Measurements from ENCODE around the gene MEIS1.

Gene MEIS1

GRCh38 chr2:66512626-66513025 is 77.7 kb downstream of the MEIS1 start:
- no peak for DNase-seq

GRCh38 chr2:66515743-66516142 is 80.8 kb downstream of the MEIS1 start:
- DNase-seq, result no peak

- no peak for DNase-seq
These were observed 81.6 kb downstream of the MEIS1 start for GRCh38 chr2:66516499-66516898.

- no peak for DNase-seq
These were observed 82.8 kb downstream of the MEIS1 start for GRCh38 chr2:66517772-66518171.

GRCh38 chr2:66519264-66519843 is 84.4 kb downstream of the MEIS1 start:
- no peak for DNase-seq

- DNase-seq, result no peak
These were observed 86.5 kb downstream of the MEIS1 start for GRCh38 chr2:66521291-66521922.

GRCh38 chr2:66522611-66523376 is 87.9 kb downstream of the MEIS1 start:
- DNase-seq, result no peak

GRCh38 chr2:66523377-66523969 is 88.5 kb downstream of the MEIS1 start:
- no peak for DNase-seq

GRCh38 chr2:66523990-66524389 is 89.1 kb downstream of the MEIS1 start:
- DNase-seq, result no peak

- no peak for DNase-seq
These were observed 90.7 kb downstream of the MEIS1 start for GRCh38 chr2:66525606-66526005.

GRCh38 chr2:66526180-66526579 is 91.3 kb downstream of the MEIS1 start:
- no peak for DNase-seq

- no peak for DNase-seq
These were observed 94.2 kb downstream of the MEIS1 start for GRCh38 chr2:66528974-66529724.

GRCh38 chr2:66530651-66531050 is 95.7 kb downstream of the MEIS1 start:
- no peak for DNase-seq

- no peak for DNase-seq
These were observed 96.2 kb downstream of the MEIS1 start for GRCh38 chr2:66531155-66531554.

- no peak for DNase-seq
These were observed 96.6 kb downstream of the MEIS1 start for GRCh38 chr2:66531567-66531966.

GRCh38 chr2:66532972-66533868 is 98.3 kb downstream of the MEIS1 start:
- DNase-seq, result no peak

GRCh38 chr2:66534461-66534860 is 99.5 kb downstream of the MEIS1 start:
- DNase-seq, result no peak

GRCh38 chr2:66535574-66536289 is 100.8 kb downstream of the MEIS1 start:
- no peak for DNase-seq

- DNase-seq, result no peak
These were observed 101.4 kb downstream of the MEIS1 start for GRCh38 chr2:66536290-66536673.

- DNase-seq, result no peak
These were observed 102.1 kb downstream of the MEIS1 start for GRCh38 chr2:66536997-66537396.

GRCh38 chr2:66538291-66538690 is 103.4 kb downstream of the MEIS1 start:
- no peak for DNase-seq

All from GF-D8 (cell line).